ENCODE data around the gene PSD2.
"Not testable (repeated sequence)": the region's sequence is repeated elsewhere in the genome, so short reads cannot be mapped to it uniquely, and the experiment has no call there.

The PSD2 gene

GRCh38 chr5:139792218-139792617 lies 3.4 kb upstream of the PSD2 start:
- no peak for DNase-seq

DNA sequence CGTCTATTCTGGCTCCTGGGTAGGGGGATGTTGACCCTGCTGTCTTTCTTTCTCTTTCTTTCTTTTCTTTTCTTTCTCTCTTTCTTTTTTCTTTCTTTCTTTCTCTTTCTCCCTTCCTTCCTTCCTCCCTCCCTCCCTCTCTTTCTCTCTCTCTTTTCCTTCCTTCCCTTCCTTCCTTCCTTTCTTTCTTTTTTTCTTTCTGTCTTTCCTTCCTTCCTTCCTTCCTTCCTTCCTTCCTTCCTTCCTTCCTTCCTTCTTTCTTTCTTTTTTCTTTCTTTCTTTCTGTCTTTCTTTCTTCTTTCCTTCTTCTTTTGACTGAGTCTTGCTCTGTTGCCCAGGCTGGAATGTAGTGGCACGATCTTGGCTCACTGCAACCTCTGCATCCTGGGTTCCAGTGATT lies 3.0 kb upstream of the PSD2 start:
- DNase-seq = not testable (repeated sequence)

DNA sequence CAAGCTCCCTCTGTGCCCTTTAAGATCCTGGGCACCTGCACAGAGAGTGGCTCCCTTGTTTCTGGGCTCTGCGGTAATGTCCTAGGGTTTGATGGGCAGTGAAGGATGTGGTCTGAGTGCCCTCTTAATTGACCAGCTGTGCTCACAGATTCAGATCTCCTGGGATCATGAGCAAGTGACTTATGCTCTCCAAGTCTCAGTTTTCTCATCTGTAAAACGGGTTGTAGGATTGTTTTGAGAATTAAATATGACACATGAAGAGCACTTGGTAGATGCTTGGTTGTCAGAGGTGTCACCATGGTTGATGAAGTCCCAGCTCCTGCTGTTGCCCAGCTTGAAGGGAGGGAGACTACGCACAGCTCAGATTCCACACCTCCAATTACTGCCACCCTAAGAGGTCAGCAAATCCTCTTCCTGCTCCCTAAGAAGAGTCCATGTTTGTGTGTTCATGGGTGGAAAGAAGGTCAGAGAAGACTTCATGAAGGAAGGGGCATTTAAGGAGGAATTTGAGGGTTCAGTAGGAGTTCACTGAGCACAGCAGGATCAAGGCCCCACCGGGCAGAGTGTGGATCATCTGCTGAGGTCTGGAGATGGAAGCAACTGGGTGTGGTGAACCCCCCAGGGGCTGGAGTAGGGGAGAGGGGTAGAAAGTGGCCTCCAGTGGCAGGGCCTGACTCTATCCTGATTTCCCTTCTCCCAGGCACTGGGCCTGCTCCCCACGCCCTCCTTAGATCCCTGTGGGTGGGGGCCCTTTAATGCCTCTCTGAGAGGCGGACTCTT lies 1.4 kb upstream of the PSD2 start:
- no peak for DNase-seq

- DNase-seq = no peak
These were observed 626 bp downstream of the PSD2 start for GRCh38 chr5:139796061-139796806.

DNA sequence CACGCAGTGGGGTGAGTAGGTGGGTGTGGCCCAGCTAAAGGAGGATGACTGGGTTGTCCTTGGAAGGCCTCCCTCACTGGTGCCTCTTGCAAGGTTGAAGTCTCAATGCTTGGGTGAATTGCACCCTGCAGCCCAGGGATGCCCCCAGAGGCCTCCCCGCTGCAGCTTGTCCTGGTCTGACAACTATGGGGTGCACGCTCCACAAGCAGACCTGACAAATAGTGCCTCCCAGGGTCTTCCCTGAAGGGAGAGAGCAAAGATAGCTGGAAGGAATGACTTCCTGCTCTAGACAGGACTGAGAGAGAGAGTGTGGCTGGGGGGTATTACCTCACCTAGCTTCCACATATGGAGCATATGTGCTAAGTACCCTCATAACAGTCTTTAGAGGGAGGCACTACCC lies 1.7 kb downstream of the PSD2 start:
- DNase-seq = no peak

DNA sequence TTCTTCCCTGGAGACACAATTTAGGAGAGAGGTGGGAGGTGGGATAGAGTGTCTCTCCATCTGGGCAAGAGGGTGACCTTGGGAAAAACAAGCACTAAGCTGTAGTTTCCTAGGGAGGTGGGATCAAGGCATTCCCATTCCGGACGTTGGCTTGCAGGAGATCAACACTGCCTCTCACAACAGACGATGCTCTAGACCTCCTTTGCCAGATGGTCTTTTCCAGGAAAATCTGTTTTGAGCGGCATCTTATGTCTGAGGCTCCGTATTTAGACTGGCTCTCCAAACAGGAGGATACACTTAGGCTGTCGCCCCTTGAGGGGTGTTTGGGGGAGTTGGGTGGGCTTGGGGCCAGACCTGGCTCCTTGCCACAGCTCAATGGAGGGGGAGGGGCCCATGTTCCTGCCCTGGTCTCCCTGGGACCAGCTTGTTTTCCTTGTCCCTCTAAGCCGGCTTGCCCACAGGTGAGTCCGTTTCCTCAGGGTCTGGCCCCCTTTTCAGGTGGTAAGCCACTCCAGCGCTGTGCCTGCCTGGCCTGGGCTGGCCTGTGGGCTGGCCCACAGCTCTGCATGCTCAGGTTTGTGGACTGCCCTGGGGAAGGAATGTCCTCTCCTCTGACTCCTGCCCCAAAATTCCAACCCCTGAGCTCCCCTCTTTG lies 2.4 kb downstream of the PSD2 start:
- no peak for DNase-seq

DNA sequence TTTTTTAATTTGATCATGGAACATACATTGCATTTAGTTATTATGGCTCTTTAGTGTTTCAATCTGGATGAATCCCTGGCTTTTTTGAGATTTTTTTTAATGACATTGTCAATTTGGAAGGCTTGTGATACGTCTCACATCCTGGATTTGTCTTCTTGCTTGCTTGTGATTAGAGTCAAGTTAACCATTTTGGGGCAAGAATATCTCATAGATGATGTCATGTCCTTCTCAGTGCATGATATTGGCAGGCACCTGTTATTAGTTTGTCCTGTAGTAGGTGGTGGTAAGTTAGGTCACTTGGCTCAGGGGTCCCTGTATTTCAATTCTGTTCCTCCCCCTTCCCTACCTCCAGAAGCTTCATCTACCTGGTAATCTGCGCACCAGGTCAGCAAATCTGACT lies 3.3 kb downstream of the PSD2 start:
- DNase-seq = no peak

DNA sequence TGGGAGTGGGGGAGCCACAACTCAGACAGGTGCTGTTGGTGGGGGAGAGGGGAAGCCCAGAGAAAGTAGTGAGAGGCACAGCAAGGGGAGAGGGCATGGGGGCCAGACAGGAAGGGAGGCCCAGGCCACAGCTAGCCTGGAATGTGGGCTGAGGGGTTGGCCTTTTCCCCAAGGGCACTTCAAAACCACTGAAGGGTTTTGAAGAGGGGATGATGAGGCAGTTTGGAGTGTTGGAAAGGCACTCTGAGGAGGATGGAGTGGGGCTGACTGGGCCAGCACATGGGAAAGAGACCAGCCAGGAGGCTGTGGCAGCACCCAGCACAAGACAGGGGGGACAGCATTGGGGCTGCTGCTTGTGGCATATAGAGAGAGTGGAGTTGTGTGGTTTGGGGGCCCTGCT lies 3.8 kb downstream of the PSD2 start:
- no peak for DNase-seq

DNA sequence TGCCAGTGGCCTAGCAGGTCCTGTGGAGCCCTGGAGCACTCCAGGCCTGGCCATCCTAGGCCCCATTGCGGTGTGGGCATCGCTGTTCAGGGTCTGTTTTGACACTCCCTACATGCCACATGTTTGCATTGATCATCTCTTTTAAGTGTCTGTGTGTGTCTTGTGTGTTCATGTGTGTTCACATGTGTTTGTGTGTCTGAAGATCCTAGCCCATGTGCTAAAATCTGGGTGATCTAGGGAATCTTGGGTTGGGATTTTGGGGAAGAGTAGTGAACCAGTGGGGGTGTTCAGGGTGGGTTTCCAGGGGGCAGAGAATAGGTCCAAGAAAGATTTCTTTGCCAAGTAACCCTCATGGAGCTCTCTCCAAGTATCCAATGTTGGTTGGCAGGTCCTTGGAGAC lies 8.4 kb downstream of the PSD2 start:
- DNase-seq = no peak

GRCh38 chr5:139804800-139805397 lies 9.3 kb downstream of the PSD2 start:
- DNase-seq = no peak

- DNase-seq = no peak
These were observed 9.9 kb downstream of the PSD2 start for GRCh38 chr5:139805545-139805944.

GRCh38 chr5:139806111-139806510 lies 10.5 kb downstream of the PSD2 start:
- no peak for DNase-seq

DNA sequence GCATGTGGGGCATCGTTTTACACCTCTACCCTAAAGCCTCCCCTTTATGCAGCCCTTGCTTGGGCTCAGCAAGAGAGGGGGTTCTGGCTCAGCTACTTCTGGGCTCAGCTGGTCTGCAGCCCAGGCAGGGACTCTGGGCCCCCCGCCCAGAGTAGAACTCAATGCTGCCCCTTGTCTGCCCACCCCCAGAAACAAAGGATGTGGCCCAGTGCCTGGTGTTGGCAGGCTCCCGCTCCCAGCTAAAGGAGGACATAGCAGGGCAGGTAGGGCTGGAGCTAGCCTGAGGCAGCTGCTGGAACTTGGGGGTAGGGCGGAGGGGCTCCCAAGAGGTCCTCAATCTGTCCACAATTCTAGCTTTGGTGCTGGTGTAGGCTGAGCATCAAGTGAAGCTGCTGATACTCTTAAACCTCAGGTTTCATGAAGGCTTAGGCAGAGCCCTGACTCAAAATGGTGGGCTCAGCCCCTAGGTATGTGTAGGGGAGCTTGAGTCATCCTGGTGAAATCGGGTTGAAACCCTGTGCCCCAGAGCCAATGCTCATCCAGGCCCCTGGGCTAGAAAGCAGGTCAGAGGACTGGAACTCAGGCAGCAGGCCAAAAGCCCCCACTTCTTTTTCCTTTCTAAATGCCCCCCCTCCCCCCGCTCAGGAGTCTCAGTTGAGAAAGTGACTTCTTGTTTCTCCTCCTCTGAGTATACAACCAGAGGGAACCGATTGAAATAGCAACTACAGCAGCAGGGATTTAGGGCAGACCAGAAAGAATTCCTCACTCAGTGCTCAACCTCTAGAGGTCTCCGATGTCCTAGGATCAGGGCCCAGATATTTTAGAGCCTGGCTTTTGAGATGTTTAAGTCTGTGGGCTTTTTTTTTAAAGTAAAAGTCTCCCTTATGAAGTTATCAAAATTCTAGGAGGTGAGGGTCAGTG lies 11.4 kb downstream of the PSD2 start:
- no peak for DNase-seq

- no peak for DNase-seq
These were observed 12.0 kb downstream of the PSD2 start for GRCh38 chr5:139807647-139808030.

- peak; percentile 22 for DNase-seq
These were observed 13.1 kb downstream of the PSD2 start for GRCh38 chr5:139808481-139809330.

DNA sequence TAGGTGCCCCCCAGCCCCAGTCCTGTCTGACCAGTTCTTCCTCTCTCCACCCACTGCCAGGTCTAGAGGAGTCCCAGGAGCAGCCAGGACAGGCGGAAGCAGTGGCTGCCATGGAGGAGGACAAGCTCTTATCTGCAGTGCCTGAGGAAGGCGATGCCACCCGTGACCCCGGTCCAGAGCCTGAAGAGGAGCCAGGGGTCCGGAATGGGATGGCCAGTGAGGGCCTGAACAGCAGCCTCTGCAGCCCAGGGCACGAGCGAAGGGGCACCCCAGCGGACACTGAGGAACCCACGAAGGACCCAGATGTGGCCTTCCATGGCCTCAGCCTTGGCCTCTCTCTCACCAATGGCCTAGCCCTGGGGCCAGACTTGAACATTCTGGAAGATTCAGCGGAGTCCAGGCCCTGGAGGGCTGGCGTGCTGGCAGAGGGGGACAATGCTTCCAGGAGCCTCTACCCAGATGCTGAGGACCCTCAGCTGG lies 13.8 kb downstream of the PSD2 start:
- DNase-seq = no peak

DNA sequence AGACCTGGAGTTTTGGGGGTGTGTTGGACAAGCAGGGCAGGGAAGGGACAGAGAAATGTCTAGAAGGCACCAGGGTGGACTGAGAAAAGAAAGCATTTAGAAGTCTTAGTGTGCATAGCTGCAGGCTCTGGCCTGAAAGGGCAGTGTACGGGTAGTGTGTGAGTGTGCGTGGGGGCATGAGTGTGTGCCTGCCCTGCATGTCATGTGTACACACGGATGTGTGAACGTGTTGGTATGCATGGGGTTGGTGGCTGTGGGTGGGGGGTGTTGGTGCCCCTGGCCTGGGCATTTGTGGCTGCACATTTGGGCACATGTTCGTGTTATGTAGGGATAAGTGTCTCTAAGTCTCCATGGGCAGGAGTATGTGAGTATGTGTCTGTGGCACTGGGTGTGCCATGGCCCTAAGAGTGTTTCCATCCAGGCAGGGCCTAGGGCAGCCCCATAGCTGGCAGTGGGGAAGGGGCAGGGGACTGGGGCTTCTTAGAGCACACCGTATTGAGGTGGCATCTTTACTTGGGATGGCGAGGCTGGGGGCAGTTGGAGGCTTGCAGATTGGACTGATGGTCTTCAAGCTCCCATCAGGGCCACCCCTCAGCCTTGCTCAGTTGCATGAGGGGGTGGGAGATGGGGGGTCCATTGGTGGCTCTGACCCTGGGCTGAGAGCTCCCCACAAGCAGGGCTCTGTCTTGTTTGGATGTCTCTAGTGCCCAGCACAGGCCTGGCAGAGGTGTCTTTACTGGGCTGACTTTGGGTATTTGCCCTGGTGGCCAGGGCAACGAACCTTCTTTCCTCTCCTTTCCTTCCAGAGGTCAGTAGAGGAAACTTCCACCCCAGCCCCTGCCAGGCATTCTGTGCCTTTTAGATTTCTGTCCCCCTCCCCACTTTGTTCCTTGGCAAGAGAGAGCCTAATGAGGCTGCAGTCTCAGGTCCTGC lies 15.0 kb downstream of the PSD2 start:
- DNase-seq = no peak

DNA sequence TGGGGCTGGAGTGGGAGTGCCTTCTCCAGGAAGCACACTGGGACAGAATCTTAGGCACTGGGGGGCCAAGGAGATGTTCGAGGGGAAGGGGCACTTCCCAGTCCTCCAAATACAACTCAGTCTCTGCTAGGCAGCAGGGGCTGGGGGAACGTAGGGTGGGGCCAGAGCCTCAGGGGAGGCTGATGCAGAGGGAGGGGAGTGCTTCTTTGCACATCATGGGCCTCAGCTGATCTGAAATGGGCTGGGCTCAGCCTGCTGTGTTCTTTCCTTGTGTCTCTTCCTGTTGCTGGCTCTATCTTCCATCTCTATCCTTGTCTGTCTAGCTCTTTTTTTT lies 15.6 kb downstream of the PSD2 start:
- DNase-seq = no peak

DNA sequence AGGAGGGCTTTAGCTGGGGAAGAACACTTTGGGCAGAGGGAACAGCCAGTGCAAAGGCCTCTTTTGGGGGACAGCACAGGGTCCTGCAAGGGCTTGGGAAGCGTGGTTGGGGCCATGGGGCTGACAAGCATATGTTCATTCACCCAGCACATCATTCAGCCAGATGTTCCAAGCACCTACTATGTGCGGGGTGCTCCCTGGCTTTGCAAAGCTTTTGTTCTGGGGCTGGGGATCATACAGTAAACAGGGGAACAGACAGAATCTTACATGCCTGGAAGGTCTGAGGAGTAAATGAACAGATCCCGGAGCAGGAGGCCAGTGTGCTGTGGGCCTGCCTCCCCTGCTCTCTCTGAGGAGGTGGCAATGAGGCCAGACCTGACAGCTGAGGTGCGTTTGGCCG lies 16.7 kb downstream of the PSD2 start:
- DNase-seq = no peak

Measured in stimulated activated CD4-positive, alpha-beta T cell treated with anti-CD3 and anti-CD28 coated beads, Interleukin-1b, Interleukin-23, amount 100 ng/mL, for 48 hours (primary cell).